ENCODE results near the gene C6orf118. TPM values are rescaled to one million over a fixed set of nuclear protein-coding genes. Genes with fewer than 3 reads are reported as not detected.

The C6orf118 gene
- polyA plus RNA-seq, 4 donors, result 3.4 to 8.4 (median 5.2) TPM

DNA sequence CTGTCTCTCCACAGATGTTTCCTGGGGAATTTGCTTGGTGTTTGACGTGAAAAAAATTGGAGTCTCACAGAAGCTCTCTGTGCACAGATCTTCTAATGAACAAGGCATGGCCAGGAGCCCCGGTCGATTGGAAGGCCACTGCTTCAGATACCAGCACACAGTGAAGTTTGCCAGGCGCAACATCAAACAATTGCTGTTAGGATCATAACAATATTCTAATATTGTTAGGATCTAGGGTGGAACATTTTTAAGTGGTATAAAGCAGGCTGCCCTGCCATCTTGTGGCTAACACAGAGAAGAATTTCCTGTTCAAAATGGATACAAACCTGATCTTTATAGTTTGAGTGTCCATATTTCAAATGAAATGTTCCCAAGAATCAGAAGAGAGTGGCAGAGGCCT lies 64.1 kb downstream of the C6orf118 start:
- DNase-seq (ENCODE audit: low read depth in 4 of 4, low spot score in 2 of 4), result no peak

GRCh38 chr6:165244524-165245247 lies 64.7 kb downstream of the C6orf118 start:
- no peak for DNase-seq (ENCODE audit: low read depth in 4 of 4, low spot score in 2 of 4)

DNA sequence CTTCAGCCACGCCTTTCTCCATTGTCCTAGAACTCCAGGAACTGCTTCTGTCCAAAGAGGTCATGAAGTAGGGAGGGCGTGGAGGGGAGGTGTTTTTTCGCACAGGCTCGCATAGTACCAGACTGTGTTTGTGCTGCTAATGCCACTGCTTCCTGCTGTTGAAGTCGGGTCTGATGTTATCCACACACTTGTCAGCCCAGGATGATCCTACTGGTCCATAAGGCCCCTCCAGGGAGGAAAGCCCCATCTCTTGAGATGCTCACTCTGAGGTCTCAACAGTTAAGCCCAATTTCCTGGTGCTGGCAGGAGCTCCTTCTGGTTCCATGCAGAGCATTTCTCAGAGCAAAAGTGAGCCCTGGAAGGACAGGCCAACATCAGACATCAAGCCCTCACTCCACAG lies 65.6 kb downstream of the C6orf118 start:
- DNase-seq (ENCODE audit: low read depth in 4 of 4, low spot score in 2 of 4), result no peak

GRCh38 chr6:165236326-165236725 lies 73.1 kb downstream of the C6orf118 start:
- no peak for DNase-seq (ENCODE audit: low read depth in 4 of 4, low spot score in 2 of 4)

DNA sequence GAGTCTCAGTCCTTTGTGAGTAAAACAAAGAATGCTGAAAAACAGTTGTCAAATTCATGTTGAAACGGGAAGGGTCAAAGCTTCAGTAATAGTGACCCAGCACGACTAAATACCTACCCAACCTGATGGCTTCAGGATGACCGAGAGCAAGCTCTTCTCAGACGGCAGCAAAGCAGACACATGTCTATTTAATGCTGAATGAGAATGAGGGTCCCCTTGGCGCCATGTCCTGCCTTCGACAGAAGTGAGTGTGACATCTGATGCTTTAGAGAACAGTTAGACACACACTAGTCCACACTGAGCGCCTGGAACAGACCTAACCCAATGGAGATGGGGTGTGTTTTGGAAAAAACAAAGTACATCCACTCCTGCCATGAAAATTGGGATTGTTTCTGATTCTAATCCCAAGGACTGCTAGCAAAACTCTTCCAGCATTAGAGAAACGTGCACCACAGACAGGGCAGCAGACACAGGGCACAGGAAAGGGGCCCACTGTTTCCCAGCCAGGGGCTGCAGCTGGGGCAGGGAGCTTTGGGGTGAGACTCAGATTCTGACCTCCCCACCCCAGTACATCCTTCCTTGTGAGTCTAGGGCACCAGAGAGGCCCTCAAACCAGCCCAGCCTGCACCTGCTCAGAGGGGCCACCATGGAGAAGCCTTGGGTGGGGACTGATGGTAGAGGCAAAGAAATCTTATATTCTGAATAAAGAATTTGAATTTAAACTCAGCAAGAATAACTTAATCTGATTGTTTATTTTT lies 76.5 kb downstream of the C6orf118 start:
- DNase-seq (ENCODE audit: low read depth in 4 of 4, low spot score in 2 of 4), result no peak

DNA sequence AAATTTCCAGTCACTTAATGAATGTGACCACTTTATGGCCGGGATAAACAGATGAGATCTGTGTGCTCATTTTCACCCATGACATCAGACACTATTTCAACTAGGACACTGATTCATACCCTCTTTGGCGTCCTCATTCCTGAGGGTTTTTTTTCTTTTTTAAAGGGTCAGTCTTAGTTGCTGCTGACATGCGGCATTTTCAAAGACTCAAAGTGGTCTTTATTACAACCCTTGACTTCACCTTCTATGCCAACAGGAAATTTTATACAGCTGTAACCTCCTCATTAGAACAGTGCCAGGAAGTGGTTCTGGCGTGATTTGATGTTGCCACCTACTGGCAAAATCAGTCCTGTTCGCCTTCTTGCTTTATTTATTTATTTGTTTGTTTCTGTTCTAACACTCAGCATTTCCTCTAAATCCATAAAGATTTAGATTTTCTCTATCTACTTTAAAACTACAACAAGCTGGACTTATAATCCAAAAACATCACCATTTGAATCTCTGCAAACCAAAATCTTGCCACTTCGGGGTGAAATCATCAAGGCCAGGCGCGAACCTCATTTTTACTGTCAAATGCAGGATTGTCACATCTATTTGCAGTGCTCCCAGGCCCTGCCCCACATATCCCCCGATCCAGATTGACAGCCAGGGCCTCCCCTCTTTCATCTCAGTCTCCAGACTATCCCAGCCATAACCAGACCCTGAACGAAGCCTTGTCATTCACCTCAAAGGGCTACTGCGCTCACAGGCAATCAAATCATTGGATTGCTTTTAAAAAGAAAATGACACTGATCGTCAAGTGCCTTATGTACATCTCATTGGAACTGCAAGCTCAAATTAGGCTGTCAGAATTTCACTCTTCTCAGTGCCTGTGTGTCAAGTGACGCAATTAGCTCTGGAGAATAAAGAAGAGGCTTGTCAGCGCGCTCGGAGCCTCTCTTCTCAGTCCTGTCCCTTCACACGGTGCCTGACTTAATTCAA lies 77.5 kb downstream of the C6orf118 start:
- peak; percentile 32 to 54 (median 42) for DNase-seq (ENCODE audit: low read depth in 4 of 4, low spot score in 2 of 4)

DNA sequence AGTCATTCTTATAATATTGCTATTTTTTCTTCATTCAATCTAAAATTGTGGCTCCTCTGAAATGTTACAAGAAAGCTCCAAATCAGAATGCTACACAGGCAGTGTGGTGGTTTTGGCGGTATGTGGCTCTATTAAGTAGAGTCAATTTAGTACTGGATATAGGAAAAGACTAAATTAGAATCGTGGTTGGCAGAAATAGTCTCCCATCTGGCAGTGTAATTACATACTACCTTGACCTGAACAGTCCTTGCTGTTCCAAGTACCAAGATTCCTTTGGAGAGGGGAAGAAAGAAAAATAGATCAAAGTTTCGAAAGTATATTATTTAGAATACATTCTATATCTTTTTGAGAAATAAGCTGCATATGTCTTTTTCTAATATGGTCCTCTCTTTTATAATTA lies 78.2 kb downstream of the C6orf118 start:
- no peak for DNase-seq (ENCODE audit: low read depth in 4 of 4, low spot score in 2 of 4)
